GM18519 (cell line): ENCODE results near the gene CMPK1.

ENCODE experiments used
- ATAC-seq: cut with Tn5 transposase; IDR thresholded peaks from one replicate; pipeline ENCODE4 v1.9.1; 2021; ENCODE audit warnings: mild to moderate bottlenecking, moderate library complexity; ENCODE audit not compliant: unreplicated experiment, low FRiP score

The CMPK1 gene

GRCh38 chr1:47390843-47391242, 57.3 kb downstream of the CMPK1 start:
- no peak for ATAC-seq

GRCh38 chr1:47393141-47393540, 59.6 kb downstream of the CMPK1 start:
- ATAC-seq = no peak

GRCh38 chr1:47395433-47395832, 61.8 kb downstream of the CMPK1 start:
- no peak for ATAC-seq

DNA sequence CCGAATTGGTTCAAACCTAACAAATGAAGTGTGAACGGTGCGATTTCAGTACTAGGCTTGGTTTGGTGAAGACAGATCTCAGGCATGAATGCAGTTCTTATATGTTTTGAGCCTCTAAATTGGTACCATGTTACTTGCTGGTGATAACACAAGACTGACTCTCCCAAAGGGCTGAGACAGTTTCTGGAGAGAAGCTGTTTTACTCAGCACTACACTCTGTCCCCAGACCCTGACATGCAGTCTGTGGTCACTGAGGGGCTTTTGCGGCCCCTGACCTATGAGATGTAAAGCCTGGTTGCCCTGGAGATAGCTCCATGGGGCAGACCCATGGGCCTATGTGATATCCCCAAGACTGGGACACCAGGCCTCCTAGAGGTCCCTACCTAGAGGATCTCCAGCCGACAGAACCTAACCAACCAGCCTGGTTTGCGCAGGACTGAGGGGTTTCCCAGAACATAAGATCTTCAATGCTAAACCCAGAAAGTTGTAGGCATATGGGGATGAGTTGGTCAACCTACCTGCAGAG, 63.1 kb downstream of the CMPK1 start:
- no peak for ATAC-seq

DNA sequence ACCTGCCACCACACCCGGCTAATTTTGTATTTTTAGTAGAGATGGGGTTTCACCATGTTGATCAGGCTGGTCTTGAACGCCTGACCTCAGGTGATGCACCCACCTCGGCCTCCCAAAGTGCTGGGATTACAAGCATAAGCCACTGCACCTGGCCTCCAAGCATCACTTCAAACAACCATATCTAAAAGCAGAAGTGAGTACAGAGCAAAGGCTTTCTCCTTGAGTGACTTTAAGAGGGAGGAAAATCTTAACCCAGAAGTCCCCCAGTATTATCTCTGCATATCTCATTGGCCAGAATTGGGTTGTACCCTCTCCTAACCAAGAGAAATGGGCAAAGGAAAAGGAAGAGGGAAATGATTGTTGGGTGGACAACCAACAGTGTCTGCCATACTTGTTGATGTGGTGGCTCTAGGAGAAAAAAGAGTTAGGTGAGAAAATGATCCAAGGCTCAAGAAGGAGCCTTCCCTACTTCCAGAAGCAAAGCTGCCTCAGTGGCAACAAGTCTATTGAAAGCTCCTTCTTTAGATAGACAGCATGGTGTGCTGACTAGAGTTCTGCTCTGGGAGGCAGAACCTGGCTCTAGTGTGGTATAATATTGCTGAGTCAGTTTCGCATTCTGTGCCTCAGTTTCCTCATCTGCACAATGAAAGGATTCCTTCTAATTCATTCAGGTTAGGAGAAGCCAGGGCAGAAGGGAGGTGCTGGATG, 65.7 kb downstream of the CMPK1 start:
- ATAC-seq = no peak

DNA sequence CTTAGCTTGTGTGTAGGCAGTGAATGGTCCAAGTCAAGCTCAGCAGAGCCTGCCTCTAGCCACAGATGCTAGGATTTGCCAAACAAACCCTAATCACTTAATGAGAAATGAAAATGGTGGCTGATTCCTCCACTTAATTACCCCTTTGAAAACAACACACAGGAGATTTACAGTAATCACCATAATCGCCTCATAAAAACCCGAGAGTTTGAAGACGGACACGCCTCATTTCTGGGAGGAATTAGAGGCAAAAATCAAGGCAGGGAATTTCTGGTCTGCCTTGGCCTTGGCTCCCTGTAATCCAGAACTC, 66.2 kb downstream of the CMPK1 start:
- ATAC-seq = no peak

GRCh38 chr1:47401761-47402160, 68.2 kb downstream of the CMPK1 start:
- ATAC-seq = no peak

GRCh38 chr1:47402591-47402990, 69.0 kb downstream of the CMPK1 start:
- ATAC-seq = no peak

- no peak for ATAC-seq
These were observed 69.8 kb downstream of the CMPK1 start for GRCh38 chr1:47403321-47403910.

GRCh38 chr1:47405697-47406096, 72.1 kb downstream of the CMPK1 start:
- ATAC-seq = no peak

DNA sequence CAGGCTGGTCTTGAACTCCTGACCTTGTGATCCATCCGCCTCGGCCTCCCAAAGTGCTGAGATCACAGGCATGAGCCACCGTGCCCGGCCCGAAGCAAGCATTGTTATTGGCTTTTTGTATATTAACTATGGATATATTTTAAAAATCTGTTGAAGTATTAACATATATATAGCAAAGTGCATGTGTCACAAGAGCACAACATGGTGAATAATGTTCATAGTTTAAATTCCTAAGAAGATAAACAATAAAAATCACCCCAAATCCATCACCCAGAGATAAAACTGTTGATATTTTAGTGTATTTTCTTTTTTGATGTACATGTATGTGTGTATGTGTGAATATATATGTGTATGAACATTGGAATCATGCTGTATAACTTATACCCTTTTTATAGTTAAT, 73.4 kb downstream of the CMPK1 start:
- ATAC-seq = no peak

DNA sequence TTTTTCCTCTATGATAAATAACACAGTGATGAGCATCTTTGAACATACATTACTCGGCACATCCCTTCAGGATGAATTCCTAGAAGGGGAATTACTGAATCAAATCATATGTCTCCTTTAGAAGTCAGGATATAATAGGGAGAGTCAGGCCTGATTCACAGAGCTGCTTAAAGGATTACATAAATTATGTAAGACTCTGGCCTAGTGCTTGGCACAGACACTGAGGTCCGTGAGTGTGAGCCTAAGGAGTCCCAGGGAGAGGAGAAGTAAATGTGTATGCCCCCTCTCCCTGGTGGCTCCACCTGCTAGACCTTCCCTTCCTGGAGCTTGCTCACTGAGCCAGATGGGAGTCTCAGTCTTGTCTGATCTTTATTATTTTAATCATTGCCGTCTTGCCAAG, 73.9 kb downstream of the CMPK1 start:
- no peak for ATAC-seq

DNA sequence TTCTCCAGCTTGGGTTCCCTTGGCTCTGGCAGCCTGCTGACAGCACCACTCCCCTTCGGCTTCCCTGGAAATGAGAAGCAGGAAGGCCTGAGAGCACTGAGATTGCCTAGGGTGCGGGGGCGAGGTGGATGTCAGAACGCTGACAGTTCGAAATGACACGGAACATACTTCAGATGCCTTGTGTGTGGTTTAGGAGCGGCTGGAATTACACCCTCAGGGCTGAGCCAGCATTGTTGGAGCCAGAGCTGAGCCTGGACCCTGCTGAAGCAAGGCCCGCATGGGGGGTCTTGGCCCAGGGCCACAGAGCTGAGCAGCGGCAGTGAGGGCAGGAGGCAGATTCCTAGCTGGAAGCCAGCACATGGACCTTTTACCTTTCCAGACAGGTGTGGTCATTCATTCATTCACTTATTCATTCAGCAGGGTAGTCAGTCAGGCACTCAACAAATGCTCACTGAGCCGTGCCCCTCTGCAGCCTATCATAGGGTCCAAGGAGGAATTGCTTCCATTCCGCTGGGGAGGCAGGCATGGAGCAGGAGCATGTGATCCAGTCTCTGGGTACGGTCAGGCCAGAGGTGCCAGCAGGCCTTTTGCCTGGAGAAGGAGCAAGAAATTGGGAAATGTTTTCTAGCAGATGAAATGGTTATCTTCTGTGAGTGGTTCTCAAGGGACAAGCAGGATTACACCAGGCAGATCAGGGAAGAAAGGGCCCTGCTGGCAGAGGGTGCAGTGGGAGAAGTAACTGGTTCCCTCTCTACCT, 75.9 kb downstream of the CMPK1 start:
- ATAC-seq = no peak

DNA sequence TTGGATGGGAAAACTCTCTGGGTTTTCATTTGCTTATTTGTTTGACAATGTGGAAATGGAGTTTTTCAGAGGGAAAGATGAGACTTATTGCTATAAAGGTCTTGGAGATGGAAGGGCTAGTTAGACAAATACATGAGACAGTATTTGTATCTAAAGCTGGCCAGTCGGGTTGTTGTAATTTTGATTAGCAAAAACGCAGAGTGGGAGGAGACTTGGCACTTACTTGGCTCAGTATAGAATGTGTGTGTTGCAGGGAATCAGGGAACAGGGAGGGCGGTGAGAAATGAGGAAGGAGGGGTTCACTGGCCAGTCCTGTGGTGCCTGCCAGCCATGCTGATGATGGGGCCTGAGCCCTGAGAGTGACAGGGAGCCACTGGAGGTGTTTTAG, 76.5 kb downstream of the CMPK1 start:
- no peak for ATAC-seq

DNA sequence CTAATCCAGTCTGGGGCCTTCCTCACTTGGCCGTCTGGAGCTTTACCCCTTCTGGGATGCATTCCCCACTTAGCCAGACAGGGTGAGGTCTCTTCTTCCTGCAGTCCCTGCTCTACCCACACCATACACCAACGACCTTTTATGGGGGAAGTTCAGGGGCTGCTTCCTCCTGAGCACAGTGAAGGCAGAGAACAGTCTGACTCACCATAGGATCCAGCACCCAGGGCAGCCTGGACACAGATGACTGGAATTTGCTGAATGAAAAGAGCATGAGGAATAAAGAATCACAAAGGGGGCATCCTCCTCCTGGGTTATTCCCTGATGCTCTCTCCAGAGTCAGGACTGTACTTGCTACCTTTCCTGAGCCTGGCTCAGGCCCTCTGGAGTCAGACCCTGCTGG, 77.8 kb downstream of the CMPK1 start:
- ATAC-seq = no peak

- no peak for ATAC-seq
These were observed 78.8 kb downstream of the CMPK1 start for GRCh38 chr1:47412437-47412836.

DNA sequence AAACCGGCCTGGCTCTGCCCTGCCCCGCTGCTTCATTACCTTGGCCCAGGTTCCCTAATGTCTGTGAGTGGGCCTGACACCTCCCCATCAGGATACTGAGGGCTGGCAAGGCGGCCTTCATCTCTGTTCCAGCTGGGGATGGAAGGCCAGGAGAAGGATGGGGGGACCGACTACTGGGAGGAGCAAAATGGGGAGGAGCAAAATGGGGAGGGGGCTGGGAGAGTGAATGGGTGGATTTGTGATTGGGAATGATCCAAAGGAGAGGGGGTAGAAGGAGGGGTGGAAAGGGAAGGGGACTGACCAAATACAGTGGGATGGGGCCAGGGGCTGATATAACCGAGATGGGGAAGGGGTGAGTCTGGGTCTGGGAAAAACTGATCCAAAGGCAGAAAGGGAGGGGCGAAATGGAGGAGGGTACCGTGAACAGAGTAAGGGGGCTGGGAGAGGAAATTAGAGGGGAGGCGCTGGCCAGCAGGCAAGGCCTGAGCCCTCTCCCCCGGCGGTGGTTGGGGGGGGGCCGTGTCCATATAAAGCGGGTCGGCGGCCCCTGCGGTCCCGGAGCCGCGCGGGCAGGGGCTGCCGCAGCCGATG, 82.2 kb downstream of the CMPK1 start, which contains the start of gene FOXE3:
Gene FOXE3 (plus strand): TSS at position 558 of the 591 bp plus-strand sequence. CDS start 31 bp downstream, at position 589.
- no peak for ATAC-seq

DNA sequence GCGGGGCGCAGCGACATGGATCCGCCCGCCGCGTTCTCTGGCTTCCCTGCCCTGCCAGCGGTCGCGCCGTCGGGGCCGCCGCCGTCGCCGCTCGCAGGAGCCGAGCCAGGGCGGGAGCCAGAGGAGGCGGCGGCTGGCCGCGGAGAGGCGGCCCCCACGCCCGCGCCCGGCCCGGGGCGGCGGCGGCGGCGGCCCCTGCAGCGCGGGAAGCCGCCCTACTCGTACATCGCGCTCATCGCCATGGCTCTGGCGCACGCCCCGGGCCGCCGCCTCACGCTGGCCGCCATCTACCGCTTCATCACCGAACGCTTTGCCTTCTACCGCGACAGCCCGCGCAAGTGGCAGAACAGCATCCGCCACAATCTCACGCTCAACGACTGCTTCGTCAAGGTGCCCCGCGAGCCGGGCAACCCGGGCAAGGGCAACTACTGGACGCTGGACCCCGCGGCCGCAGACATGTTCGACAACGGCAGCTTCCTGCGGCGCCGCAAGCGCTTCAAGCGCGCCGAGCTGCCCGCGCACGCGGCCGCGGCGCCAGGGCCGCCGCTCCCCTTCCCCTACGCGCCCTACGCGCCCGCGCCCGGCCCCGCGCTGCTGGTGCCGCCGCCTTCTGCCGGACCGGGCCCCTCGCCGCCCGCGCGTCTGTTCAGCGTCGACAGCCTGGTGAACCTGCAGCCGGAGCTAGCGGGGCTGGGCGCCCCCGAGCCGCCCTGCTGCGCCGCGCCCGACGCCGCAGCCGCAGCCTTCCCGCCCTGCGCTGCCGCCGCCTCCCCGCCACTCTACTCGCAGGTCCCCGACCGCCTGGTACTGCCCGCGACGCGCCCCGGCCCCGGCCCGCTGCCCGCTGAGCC, 83.0 kb downstream of the CMPK1 start:
- ATAC-seq = no peak

- ATAC-seq = no peak
These were observed 83.8 kb downstream of the CMPK1 start for GRCh38 chr1:47417170-47418044.
